ENCODE results near the gene LSAMP. TPM values are rescaled to one million over a fixed set of nuclear protein-coding genes. Genes with fewer than 3 reads are reported as not detected.
A peak's percentile ranks its signal among the peaks of the same experiment; 100 is the strongest.

Gene LSAMP
- total RNA-seq, 1 donor from 2014 or later: 18.0 TPM

GRCh38 chr3:116103868-116104530 lies 341.3 kb downstream of the LSAMP start:
- Histone ChIP-seq H3K79me2 (ENCODE audit: low read depth) (no peaks in the 10 kb centered on the region), H3K27ac (no peak overlapping the region), H3K27me3 (no peaks in the 10 kb centered on the region), H2AFZ (replicated peaks) (no peak overlapping the region), H3K4me3 (no peak overlapping the region), H3K4me2 (no peak overlapping the region), H3K9ac (no peak overlapping the region), H3K9me3 (ENCODE audit: low read depth) (no peaks in the 10 kb centered on the region), H4K20me1 (ENCODE audit: low read depth) (no peaks in the 10 kb centered on the region), H3F3A (ENCODE audit: low read depth) (no peaks in the 10 kb centered on the region), H3K4me1 (no peaks in the 10 kb centered on the region), H3K36me3 (no peaks in the 10 kb centered on the region)
- TF ChIP-seq CTCF (IDR thresholded peaks at IDR 0.05): no peak
- no peak for TF ChIP-seq EZH2 (IDR thresholded peaks at IDR 0.05)
- TF ChIP-seq EZH2phosphoT487 (IDR thresholded peaks at IDR 0.05): no peak
- Mint-ChIP-seq H3K4me3 (no peak overlapping the region), H3K9me3 (no peaks in the 10 kb centered on the region), H3K27ac (no peak overlapping the region), H3K27me3 (ENCODE audit: insufficient read depth, low read depth) (peaks cover 2% of the 10 kb centered on the region), H3K4me1 (peaks cover 10% of the 10 kb centered on the region), H3K36me3 (no peaks in the 10 kb centered on the region)
- no peak for DNase-seq (ENCODE audit: low spot score)

GRCh38 chr3:116102037-116102436 lies 343.2 kb downstream of the LSAMP start:
- no peak overlapping the region for H3K9ac ChIP-seq
- Mint-ChIP-seq H3K27me3 (ENCODE audit: insufficient read depth, low read depth) (peaks cover 2% of the 10 kb centered on the region), H3K27ac (no peak overlapping the region), H3K36me3 (peaks cover 3% of the 10 kb centered on the region), H3K9me3 (no peaks in the 10 kb centered on the region), H3K4me1 (peaks cover 12% of the 10 kb centered on the region), H3K4me3 (no peak overlapping the region)
- no peaks in the 10 kb centered on the region for H3K79me2 ChIP-seq (ENCODE audit: low read depth)
- TF ChIP-seq EZH2phosphoT487 (IDR thresholded peaks at IDR 0.05) (no peak), CTCF (IDR thresholded peaks at IDR 0.05) (peak; percentile 29)
- H3K27me3 ChIP-seq: no peaks in the 10 kb centered on the region
- H3F3A ChIP-seq (ENCODE audit: low read depth): no peaks in the 10 kb centered on the region
- no peak overlapping the region for H3K27ac ChIP-seq
- peaks cover under 1% of the 10 kb centered on the region for H3K4me1 ChIP-seq
- H3K36me3 ChIP-seq: no peaks in the 10 kb centered on the region
- H3K4me3 ChIP-seq: no peak overlapping the region
- no peaks in the 10 kb centered on the region for H3K9me3 ChIP-seq (ENCODE audit: low read depth)
- no peaks in the 10 kb centered on the region for H4K20me1 ChIP-seq (ENCODE audit: low read depth)
- H2AFZ ChIP-seq (replicated peaks): no peak overlapping the region
- no peak for DNase-seq (ENCODE audit: low spot score)
- no peak overlapping the region for H3K4me2 ChIP-seq

- DNase-seq (ENCODE audit: low spot score): no peak
- Histone ChIP-seq H3K9ac (no peak overlapping the region), H3K27ac (no peak overlapping the region), H3K36me3 (no peaks in the 10 kb centered on the region), H4K20me1 (ENCODE audit: low read depth) (no peaks in the 10 kb centered on the region), H3K27me3 (no peaks in the 10 kb centered on the region), H3K4me3 (no peak overlapping the region), H3K4me2 (no peak overlapping the region), H3K4me1 (peaks cover 7% of the 10 kb centered on the region), H2AFZ (replicated peaks) (no peak overlapping the region), H3F3A (ENCODE audit: low read depth) (no peaks in the 10 kb centered on the region), H3K9me3 (ENCODE audit: low read depth) (no peaks in the 10 kb centered on the region), H3K79me2 (ENCODE audit: low read depth) (no peaks in the 10 kb centered on the region)
- peaks cover 2% of the 10 kb centered on the region for H3K4me1 Mint-ChIP-seq
- H3K36me3 Mint-ChIP-seq: peaks cover 3% of the 10 kb centered on the region
- no peak overlapping the region for H3K27ac Mint-ChIP-seq
- no peaks in the 10 kb centered on the region for H3K27me3 Mint-ChIP-seq (ENCODE audit: insufficient read depth, low read depth)
- no peaks in the 10 kb centered on the region for H3K9me3 Mint-ChIP-seq
- TF ChIP-seq CTCF (IDR thresholded peaks at IDR 0.05) (no peak), EZH2 (IDR thresholded peaks at IDR 0.05) (no peak), EZH2phosphoT487 (IDR thresholded peaks at IDR 0.05) (no peak)
- H3K4me3 Mint-ChIP-seq: no peak overlapping the region
Observed at GRCh38 chr3:116097226-116097625, 348.1 kb downstream of the LSAMP start.

Measured in neural progenitor cell (in vitro differentiated cells).